GM12878 (cell line): ENCODE data around the gene SERPINB10. TPM values are rescaled to one million over a fixed set of nuclear protein-coding genes. Genes with fewer than 3 reads are reported as not detected.
"Not testable (repeated sequence)": the region's sequence is repeated elsewhere in the genome, so short reads cannot be mapped to it uniquely, and the experiment has no call there.

Source experiments
- ATAC-seq: fragments of 200-7000 bp; cut with Tn5 transposase; 3 replicates; pipeline ENCODE4 v1.9.1; 2020; ENCODE audit warnings: mild to moderate bottlenecking, moderate library complexity
- BruUV-seq: library from RNA; stranded (reverse); fragments of 400-500 nt; replicated peaks from 2 replicates; lab custom pipeline; 2021; lab: Mats Ljungman, UMichigan
- CTCF ChIA-PET: fragments of 300-600 bp; sonication (Branson Sonifier 250); formaldehyde crosslinking; extraction: SDS; loops from one replicate; lab custom pipeline; 2021; ENCODE audit warnings: inconsistent platforms; lab: Yijun Ruan, JAX
- POLR2A ChIA-PET: fragments of 350-600 bp; formaldehyde crosslinking; extraction: SDS; loops from one replicate; lab custom pipeline; 2021; ENCODE audit warnings: inconsistent platforms; lab: Charles Lee
- RAD21 ChIA-PET: fragments of 300-600 bp; sonication (Branson Sonifier 250); formaldehyde crosslinking; loops from one replicate; lab custom pipeline; 2023; ENCODE audit warnings: antibody characterized with exemption; ENCODE audit not compliant: unreplicated experiment; lab: Charles Lee
- SMC1A ChIA-PET: fragments of 300-600 bp; sonication (Branson Sonifier 250); formaldehyde crosslinking; loops from one replicate; lab custom pipeline; 2023; ENCODE audit not compliant: unreplicated experiment, uncharacterized antibody; lab: Charles Lee
- DNase-seq: peaks from one replicate; pipeline ENCODE4 v3.0.0-alpha.2; 2011; ENCODE audit warnings: low read depth, low spot score
- FAIRE-seq: peaks from 3 replicates; lab custom pipeline; 2011; peaks lifted over from hg19 to GRCh38; lab: Jason Lieb, UNC
- H2AFZ ChIP-seq: 2 replicates; pipeline ENCODE4 v1.6.0; 2011; ENCODE audit warnings: low read depth, low read length, control low read depth; ENCODE audit not compliant: control insufficient read depth
- H3K27ac ChIP-seq: 2 replicates; pipeline ENCODE4 v1.5.1; 2011; ENCODE audit warnings: control low read depth; ENCODE audit not compliant: control insufficient read depth, insufficient read depth
- H3K27me3 ChIP-seq, 2 experiments: replicated peaks in 1 of 2; 2 replicates each; pipeline versions ENCODE4 v1.6.0 to v1.6.1; 2011; ENCODE audit warnings: low read length in 1 of 2; ENCODE audit not compliant: control insufficient read depth in 2 of 2, insufficient read depth in 2 of 2
- H3K36me3 ChIP-seq, 2 experiments: 2 replicates each; pipeline ENCODE4 v1.5.1; 2011; ENCODE audit warnings: low read length in 1 of 2; ENCODE audit not compliant: control insufficient read depth in 2 of 2, insufficient read depth in 2 of 2
- H3K4me1 ChIP-seq: 2 replicates; pipeline ENCODE4 v1.6.1; 2011; ENCODE audit warnings: mild to moderate bottlenecking, low read length, moderate library complexity, mixed read lengths; ENCODE audit not compliant: control insufficient read depth, insufficient read depth
- H3K4me2 ChIP-seq: 2 replicates; pipeline ENCODE4 v1.6.0; 2011; ENCODE audit warnings: control low read depth; ENCODE audit not compliant: control insufficient read depth, insufficient read depth
- H3K4me3 ChIP-seq: fragments of 200-600 bp; sonication (generic); 2 replicates; pipeline ENCODE4 v1.5.1; 2016
- H3K79me2 ChIP-seq: 2 replicates; pipeline ENCODE4 v1.6.0; 2011; ENCODE audit warnings: low read length; ENCODE audit not compliant: control insufficient read depth, insufficient read depth
- H3K9ac ChIP-seq: 2 replicates; pipeline ENCODE4 v1.8.0; 2011; ENCODE audit warnings: low read length, control low read depth, mixed read lengths; ENCODE audit not compliant: control insufficient read depth, insufficient read depth
- H3K9me3 ChIP-seq: replicated peaks from 3 replicates; pipeline ENCODE4 v1.5.1; 2011; ENCODE audit warnings: mild to moderate bottlenecking, low read length; ENCODE audit not compliant: control insufficient read depth, insufficient read depth
- H4K20me1 ChIP-seq: 2 replicates; pipeline ENCODE4 v1.6.0; 2011; ENCODE audit not compliant: control insufficient read depth, insufficient read depth
- ATF7 ChIP-seq: fragments of 450-650 bp; IDR thresholded peaks from 2 replicates; pipeline ENCODE4 v1.6.1; 2016; ENCODE audit warnings: low read depth, mild to moderate bottlenecking
- BACH1 ChIP-seq: fragments of 450-650 bp; IDR thresholded peaks from 2 replicates; pipeline ENCODE4 v1.6.1; 2017; ENCODE audit warnings: mild to moderate bottlenecking, borderline replicate concordance
- CTCF ChIP-seq, 3 experiments: IDR thresholded peaks in 2 of 3; conservative IDR thresholded peaks in 1 of 3; 2 replicates each; pipeline ENCODE4 v1.5.1; 2011; ENCODE audit warnings: low read depth in 3 of 3, low read length in 3 of 3, mild to moderate bottlenecking in 3 of 3, control low read depth in 2 of 3, moderate library complexity in 2 of 3, inconsistent platforms in 1 of 3, mixed read lengths in 1 of 3; ENCODE audit not compliant: control insufficient read depth in 2 of 3, insufficient read depth in 1 of 3; ENCODE audit errors: extremely low read depth in 1 of 3
- FOS ChIP-seq: IDR thresholded peaks from 3 replicates; pipeline ENCODE4 v1.6.1; 2011; ENCODE audit warnings: borderline replicate concordance; ENCODE audit not compliant: insufficient read length; ENCODE audit errors: extremely low read depth
- HDAC6 ChIP-seq: fragments of 200-600 bp; sonication (generic); IDR thresholded peaks from one replicate; pipeline ENCODE4 v1.8.0; 2017; ENCODE audit warnings: antibody characterized with exemption; ENCODE audit not compliant: unreplicated experiment
- HDGF ChIP-seq: fragments of 450-650 bp; IDR thresholded peaks from 2 replicates; pipeline ENCODE4 v1.6.1; 2016; ENCODE audit warnings: antibody characterized with exemption
- NFIC ChIP-seq: IDR thresholded peaks from 2 replicates; pipeline ENCODE4 v1.6.1; 2012; ENCODE audit warnings: low read depth, mild to moderate bottlenecking, inconsistent platforms, low read length, moderate library complexity
- NFYA ChIP-seq: IDR thresholded peaks from 2 replicates; pipeline ENCODE4 v1.6.1; 2011; ENCODE audit warnings: low read depth, mild to moderate bottlenecking, low read length, improper control_type of control experiment, borderline replicate concordance
- STAT1 ChIP-seq: fragments of 450-650 bp; conservative IDR thresholded peaks from 2 replicates; pipeline ENCODE4 v1.6.1; 2014; ENCODE audit warnings: antibody characterized with exemption, mild to moderate bottlenecking
- TAF1 ChIP-seq: IDR thresholded peaks from 2 replicates; pipeline ENCODE4 v1.6.1; 2011; ENCODE audit warnings: mild to moderate bottlenecking, low read depth, low read length, borderline replicate concordance
- TCF12 ChIP-seq: IDR thresholded peaks from 2 replicates; pipeline ENCODE4 v1.6.1; 2011; ENCODE audit warnings: low read depth, mild to moderate bottlenecking, low read length
- TCF3 ChIP-seq: IDR thresholded peaks from 2 replicates; pipeline ENCODE4 v1.6.1; 2012; ENCODE audit warnings: low read depth, mild to moderate bottlenecking, low read length, borderline replicate concordance; ENCODE audit not compliant: insufficient read depth
- ZNF24 ChIP-seq: fragments of 450-650 bp; IDR thresholded peaks from 2 replicates; pipeline ENCODE4 v1.6.1; 2017; ENCODE audit warnings: antibody characterized with exemption, mild to moderate bottlenecking
- WGBS: methylation state at CpG from one replicate; pipeline ENCODE4 v1.1.6; 2016; ENCODE audit warnings: low lambda C conversion rate; ENCODE audit not compliant: insufficient replicate concordance, insufficient coverage; ENCODE audit errors: missing lambda C conversion rate; 5-methylcytosine and 5-hydroxymethylcytosine counted together
- in situ Hi-C: fragments of 300-500 bp; cut with MboI; formaldehyde crosslinking; loops from 9 replicates; pipeline ENCODE4 v1.14.3; 2018; ENCODE audit warnings: mixed read lengths
- intact Hi-C: fragments of 100-400 bp; cut with micrococcal nuclease; formaldehyde crosslinking; loops from one replicate; pipeline ENCODE4 v1.14.2; 2022; ENCODE audit not compliant: unreplicated experiment
- polyA plus RNA-seq, 11 experiments: library from polyadenylated mRNA; depleted of rRNA in 4 of 11; unstranded in 6 of 11; stranded (reverse) in 5 of 11; fragments of >200 nt; fragmentation: Nextera tagmentation in 4 of 11; fragmentation: Illumina TruSeq in 1 of 11; extraction: Ambion mirVana in 4 of 11; extraction: Trizol in 1 of 11; gene quantifications; 1 replicate in 1 of 11; 2 replicates in 10 of 11; pipeline versions ENCODE4 v1.2.1 to v1.2.3, GENCODE V29; 2011 to 2016; ENCODE audit warnings: inconsistent platforms in 2 of 11, missing spikeins in 2 of 11, low read depth in 1 of 11
- total RNA-seq, 4 experiments: library from RNA; depleted of rRNA in 3 of 4; stranded (reverse); fragments of >200 nt in 3 of 4; fragmentation: Illumina TruSeq in 1 of 4; extraction: Trizol in 1 of 4; gene quantifications; 2 replicates each; pipeline versions ENCODE4 v1.2.1 to v1.2.3, GENCODE V29; 2013 to 2021
- TF ChIP-seq, protein P1 (sequence below): IDR thresholded peaks from 2 replicates; pipeline ENCODE4 v1.6.1; 2011; ENCODE audit warnings: low read depth, mild to moderate bottlenecking, low read length, moderate library complexity, borderline replicate concordance; ENCODE audit errors: extremely low read depth

SERPINB10 gene
- total and polyA plus RNA-seq, 10 of the 15 experiments (the other 5 are each of a cell fraction or from before 2014, with no cell fraction given) = 12.0 to 83.5 (median 24.1) TPM

GRCh38 chr18:63929369-63929768 lies 21.6 kb downstream of the SERPINB10 start:
- ChIA-PET RAD21 (interaction anchor here (2.4 kb wide), 1 partner anchor 20 kb away, joined by 9 read pairs; no protein-coding TSS in a partner anchor), SMC1A (interaction anchor here (2.0 to 2.2 kb wide), 3 partner anchors 20 to 39 kb away, joined by 4 to 8 read pairs (median 5); partner anchors contain the start of gene SERPINB10)
- H3K27me3 ChIP-seq, BruUV-seq, H3K36me3 ChIP-seq, H3K4me1 ChIP-seq, H2AFZ ChIP-seq, H3K4me2 ChIP-seq, H3K4me3 ChIP-seq, POLR2A ChIA-PET, DNase-seq, H3K9me3 ChIP-seq, CTCF ChIA-PET, H3K27ac ChIP-seq, H3K79me2 ChIP-seq, H4K20me1 ChIP-seq, in situ Hi-C loops, H3K9ac ChIP-seq, intact Hi-C loops: not testable (repeated sequence)
- FAIRE-seq = peak; percentile 38
- ATAC-seq = peak; percentile 65

DNA sequence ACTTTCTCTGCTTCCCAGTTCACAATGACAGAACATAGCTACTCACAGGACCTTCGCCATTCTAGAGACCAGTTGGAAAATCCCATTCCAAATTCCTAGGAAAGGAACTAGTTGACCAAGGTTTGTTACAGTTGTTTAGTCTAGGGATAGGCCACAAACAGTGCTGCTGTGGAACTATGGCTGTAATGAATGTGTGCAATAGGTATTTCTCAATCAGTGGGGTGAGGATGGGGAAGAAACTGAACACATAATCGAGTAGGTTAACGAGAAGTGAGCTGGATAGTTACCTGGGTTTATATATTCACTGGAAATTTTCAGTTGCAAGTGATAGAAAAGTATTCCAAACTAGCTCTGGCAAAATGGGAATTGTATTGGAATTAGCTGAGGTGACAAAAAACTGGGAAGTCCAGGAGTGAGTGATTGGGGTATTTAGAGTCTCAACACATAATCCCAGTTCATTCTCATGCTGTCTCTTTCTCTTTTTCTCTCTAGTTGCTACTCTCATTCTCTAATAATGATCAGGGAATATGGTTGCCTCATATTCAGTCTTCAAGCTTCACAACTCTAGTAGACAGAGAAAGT lies 23.1 kb downstream of the SERPINB10 start:
- intact Hi-C loops = no loop called here
- Histone ChIP-seq H2AFZ (no peak overlapping the region), H3K27ac (no peak overlapping the region), H3K27me3 (no peaks in the 10 kb centered on the region), H3K4me3 (no peak overlapping the region), H3K36me3 (no peaks in the 10 kb centered on the region), H3K79me2 (no peaks in the 10 kb centered on the region), H3K4me2 (no peak overlapping the region), H4K20me1 (no peaks in the 10 kb centered on the region), H3K9ac (no peak overlapping the region), H3K4me1 (peaks cover 4% of the 10 kb centered on the region; the same call in 1 of the 2 replicates), H3K9me3 (no peaks in the 10 kb centered on the region)
- ChIA-PET POLR2A (interaction anchor here (0.8 to 1.5 kb wide), 3 partner anchors 14 to 38 kb away, joined by 3 to 4 read pairs (median 3); no protein-coding TSS in a partner anchor), RAD21 (interaction anchor here (2.4 kb wide), 1 partner anchor 22 kb away, joined by 9 read pairs; no protein-coding TSS in a partner anchor), SMC1A (interaction anchor here (1.0 to 2.0 kb wide), 8 partner anchors 8 to 248 kb away, joined by 3 to 5 read pairs (median 4); partner anchors contain the start of gene SERPINB10), CTCF (interaction anchor here (0.6 to 1.4 kb wide), 3 partner anchors 33 to 82 kb away, joined by 3 to 5 read pairs (median 3); no protein-coding TSS in a partner anchor)
- ATAC-seq = no peak
- in situ Hi-C loops = no loop called here
- no peak for DNase-seq
- BruUV-seq = no TSS peak
- no peak for FAIRE-seq
- 36% methylated on average over 3 of the region's 3 CpGs for WGBS
- TF ChIP-seq TCF3 = no peak
- TF ChIP-seq HDAC6 = no peak
- no peak for TF ChIP-seq BACH1
- TF ChIP-seq STAT1 = no peak
- no peak for TF ChIP-seq ZNF24
- TF ChIP-seq TAF1 = no peak
- no peak for TF ChIP-seq HDGF
- no peak for TF ChIP-seq NFIC
- TF ChIP-seq, protein P1, sequence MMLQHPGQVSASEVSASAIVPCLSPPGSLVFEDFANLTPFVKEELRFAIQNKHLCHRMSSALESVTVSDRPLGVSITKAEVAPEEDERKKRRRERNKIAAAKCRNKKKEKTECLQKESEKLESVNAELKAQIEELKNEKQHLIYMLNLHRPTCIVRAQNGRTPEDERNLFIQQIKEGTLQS = no peak
- TF ChIP-seq NFYA = no peak
- no peak for TF ChIP-seq FOS
- TF ChIP-seq ATF7 = no peak
- TF ChIP-seq TCF12 = no peak
- no peak for TF ChIP-seq CTCF (IDR thresholded peaks at IDR 0.05 in 2 of 3, conservative IDR thresholded peaks at IDR 0.05 in 1 of 3; ENCODE audit: control insufficient read depth in 2 of 3, extremely low read depth in 1 of 3, insufficient read depth in 1 of 3, low read depth in 3 of 3, low read length in 3 of 3)
